Right lobe of liver (tissue), 6 donors: ENCODE results near the gene SORL1. TPM values are rescaled to one million over a fixed set of nuclear protein-coding genes. Genes with fewer than 3 reads are reported as not detected.

Experiments
- ATAC-seq, 4 donors: fragments of 200-7000 bp; cut with Tn5 transposase; one replicate each; pipeline ENCODE4 v1.9.1; 2020; ENCODE audit warnings: mild to moderate bottlenecking in 4 of 4, moderate library complexity in 4 of 4
- DNase-seq, 3 donors: peaks; one replicate each; pipeline ENCODE4 v3.0.0-alpha.2; 2020
- H3K27ac ChIP-seq, 3 donors: fragments of 200-600 bp; one replicate each; pipeline ENCODE4 v1.8.0; 2022
- H3K27me3 ChIP-seq, 2 donors: fragments of 200-600 bp; one replicate each; pipeline ENCODE4 v1.8.0; 2022
- H3K36me3 ChIP-seq, 4 donors: fragments of 200-600 bp; sonication (generic) in 1 of 4; one replicate each; pipeline versions ENCODE4 v1.5.1 to v1.8.0; 2017 to 2022; ENCODE audit warnings: control low read depth in 1 of 4
- H3K4me1 ChIP-seq, 4 donors: fragments of 200-600 bp; sonication (generic) in 1 of 4; one replicate each; pipeline versions ENCODE4 v1.5.1 to v1.8.0; 2017 to 2022; ENCODE audit warnings: control low read depth in 1 of 4
- H3K4me3 ChIP-seq, 3 donors: fragments of 200-600 bp; one replicate each; pipeline ENCODE4 v1.8.0; 2022
- H3K9me3 ChIP-seq, 4 donors: fragments of 200-600 bp; sonication (generic) in 1 of 4; one replicate each; pipeline versions ENCODE4 v1.5.1 to v1.8.0; 2017 to 2022; ENCODE audit warnings: control low read depth in 1 of 4
- CTCF ChIP-seq, 4 donors: fragments of 200-600 bp in 3 of 4; fragments of 450-650 bp in 1 of 4; IDR thresholded peaks; one replicate each; pipeline versions ENCODE4 v1.5.1 to v1.8.0; 2016 to 2022; ENCODE audit warnings: antibody characterized with exemption in 4 of 4, mild to moderate bottlenecking in 2 of 4
- POLR2A ChIP-seq: fragments of 450-650 bp; IDR thresholded peaks from one replicate; pipeline ENCODE4 v1.6.1; 2017; ENCODE audit warnings: antibody characterized with exemption, mild to moderate bottlenecking
- WGBS: methylation state at CpG from one replicate; pipeline ENCODE4 v1.1.6; 2018; ENCODE audit warnings: low coverage, low lambda C conversion rate; ENCODE audit not compliant: insufficient coverage; ENCODE audit errors: missing lambda C conversion rate; 5-methylcytosine and 5-hydroxymethylcytosine counted together
- intact Hi-C, 2 donors: fragments of 100-400 bp; cut with DNase I; formaldehyde crosslinking; loops; one replicate each; pipeline versions ENCODE4 v1.11.2 to v1.14.1; 2022
- total RNA-seq, 6 experiments: library from RNA; depleted of rRNA in 2 of 6; stranded (reverse); fragments of >200 nt in 2 of 6; fragmentation: NEBNext Ultra II Directional in 3 of 6; extraction: Animal tissue kit (Norgen Biotek cat#: 25700) in 3 of 6; gene quantifications; one replicate each; pipeline versions ENCODE4 v1.1.0 to v1.2.4, GENCODE V29; 2016 to 2023
- donor health status: DM: no; HTN: yes; CAD: no.
- donor health status: DM: no; HTN: no; CAD: no.
- donor health status: DM: no; HTN: no; CAD: no.
- donor health status: DM: no; HTN: yes; CAD: no.
- donor health status: DM: no; HTN: yes; CAD: no.

SORL1 gene
- total RNA-seq, 6 experiments from 2014 or later: 45.2 to 137 (median 73.8) TPM

GRCh38 chr11:121535129-121535796 lies 83.1 kb downstream of the SORL1 start:
- 57% methylated on average over 2 of the region's 6 CpGs for WGBS
- intact Hi-C loops: no loop called here
- no peak for ATAC-seq

GRCh38 chr11:121536126-121536525 lies 84.0 kb downstream of the SORL1 start:
- H3K4me3 ChIP-seq: no peak overlapping the region
- H3K9me3 ChIP-seq: no peaks in the 10 kb centered on the region
- DNase-seq (no peak), ATAC-seq (no peak)
- H3K4me1 ChIP-seq: no peaks in the 10 kb centered on the region
- H3K27me3 ChIP-seq: no peaks in the 10 kb centered on the region
- H3K36me3 ChIP-seq: peaks cover 0 to 67% (median 3%) of the 10 kb centered on the region in 4 donors
- TF ChIP-seq POLR2A (no peak), CTCF (IDR thresholded peaks at IDR 0.05) (no peak)
- 91% methylated on average over 6 of the region's 6 CpGs for WGBS
- no peak overlapping the region for H3K27ac ChIP-seq
- intact Hi-C loops: no loop called here

More at GRCh38 chr11:121535129-121535796, 83.1 kb downstream of the SORL1 start:
- DNase-seq: no peak
- Histone ChIP-seq H3K27me3 (no peaks in the 10 kb centered on the region), H3K4me1 (no peaks in the 10 kb centered on the region), H3K36me3 (peaks cover 0 to 59% (median 3%) of the 10 kb centered on the region in 4 donors), H3K9me3 (no peaks in the 10 kb centered on the region), H3K4me3 (no peak overlapping the region), H3K27ac (no peak overlapping the region)
- TF ChIP-seq POLR2A: no peak
- no peak for TF ChIP-seq CTCF (IDR thresholded peaks at IDR 0.05)

DNA sequence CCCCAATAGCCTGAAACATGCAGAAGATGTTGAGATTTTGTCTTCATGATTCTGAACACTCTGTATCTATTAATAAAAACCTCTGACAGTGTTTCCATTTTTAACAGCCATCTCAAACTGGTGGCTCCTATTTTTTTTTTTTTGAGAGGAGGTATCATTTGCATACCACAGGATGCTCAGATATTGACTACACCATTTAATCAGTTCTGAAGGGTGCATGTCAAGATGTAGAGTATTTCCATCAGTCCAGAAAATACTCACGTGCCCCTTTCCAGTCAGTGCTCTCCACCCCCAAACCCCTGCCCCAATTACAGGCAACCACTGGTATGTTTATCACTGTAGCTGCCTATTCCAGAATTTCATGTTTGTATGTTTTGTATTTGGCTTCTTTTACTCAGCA lies 85.9 kb downstream of the SORL1 start:
- H3K27ac ChIP-seq: no peak overlapping the region
- H3K9me3 ChIP-seq: no peaks in the 10 kb centered on the region
- no peak overlapping the region for H3K4me3 ChIP-seq
- peaks cover 0 to 57% (median 2%) of the 10 kb centered on the region in 4 donors for H3K36me3 ChIP-seq
- ATAC-seq (no peak), DNase-seq (no peak)
- H3K27me3 ChIP-seq: no peaks in the 10 kb centered on the region
- WGBS: 60% methylated on average over 1 of the region's 1 CpG
- no peak for TF ChIP-seq CTCF (IDR thresholded peaks at IDR 0.05)
- TF ChIP-seq POLR2A: no peak
- no peaks in the 10 kb centered on the region for H3K4me1 ChIP-seq
- intact Hi-C loops: no loop called here

- H3K27me3 ChIP-seq: no peaks in the 10 kb centered on the region
- H3K36me3 ChIP-seq: peaks cover 0 to 60% (median 4%) of the 10 kb centered on the region in 4 donors
- H3K4me3 ChIP-seq: no peak overlapping the region
- no peak overlapping the region for H3K27ac ChIP-seq
- no peaks in the 10 kb centered on the region for H3K9me3 ChIP-seq
- ATAC-seq (no peak), DNase-seq (no peak)
- WGBS: 75% methylated on average over 5 of the region's 5 CpGs
- H3K4me1 ChIP-seq: no peaks in the 10 kb centered on the region
- no peak for TF ChIP-seq POLR2A
- no peak for TF ChIP-seq CTCF (IDR thresholded peaks at IDR 0.05)
- intact Hi-C loops: no loop called here
These were observed 86.9 kb downstream of the SORL1 start for GRCh38 chr11:121539000-121539399.
